ENCODE data around the gene GIPC1. TPM values are rescaled to one million over a fixed set of nuclear protein-coding genes. Genes with fewer than 3 reads are reported as not detected.
"Not testable (repeated sequence)": the region's sequence is repeated elsewhere in the genome, so short reads cannot be mapped to it uniquely, and the experiment has no call there.

The GIPC1 gene
- total RNA-seq, 1 donor from 2014 or later: 39.1 TPM

GRCh38 chr19:14519245-14519859 lies 23.4 kb upstream of the GIPC1 start:
- DNase-seq (ENCODE audit: low spot score in 2 of 2) (no peak), FAIRE-seq (no peak)

GRCh38 chr19:14517840-14518505 lies 22.0 kb upstream of the GIPC1 start, which contains the start of gene DNAJB1:
TSS of gene DNAJB1 (minus strand) at chr19:14518397. CDS start at chr19:14518349, 48 bp downstream.
- DNase-seq (ENCODE audit: low spot score in 2 of 2) (peak; percentile 88 to 98), FAIRE-seq (no peak)

- no peak for FAIRE-seq
- DNase-seq (ENCODE audit: low spot score in 2 of 2): no peak
Measured at GRCh38 chr19:14517446-14517839, 21.5 kb upstream of the GIPC1 start.

GRCh38 chr19:14516746-14517438 lies 21.0 kb upstream of the GIPC1 start:
- DNase-seq (ENCODE audit: low spot score in 2 of 2) (no peak), FAIRE-seq (no peak)

- no peak for DNase-seq (ENCODE audit: low spot score in 2 of 2)
- no peak for FAIRE-seq
Measured at GRCh38 chr19:14516048-14516534, 20.2 kb upstream of the GIPC1 start.

- DNase-seq (ENCODE audit: low spot score in 2 of 2) (no peak), FAIRE-seq (no peak)
Measured at GRCh38 chr19:14515501-14516047, 19.6 kb upstream of the GIPC1 start.

GRCh38 chr19:14514215-14514863 lies 18.4 kb upstream of the GIPC1 start:
- FAIRE-seq: no peak
- DNase-seq (ENCODE audit: low spot score in 2 of 2): no peak

- DNase-seq (ENCODE audit: low spot score in 2 of 2) (no peak), FAIRE-seq (no peak)
Measured at GRCh38 chr19:14512406-14512961, 16.6 kb upstream of the GIPC1 start.

- no peak for FAIRE-seq
- DNase-seq (ENCODE audit: low spot score in 2 of 2): no peak
Measured at GRCh38 chr19:14511229-14511593, 15.3 kb upstream of the GIPC1 start.

- no peak for DNase-seq (ENCODE audit: low spot score in 2 of 2)
- FAIRE-seq: no peak
Measured at GRCh38 chr19:14510311-14511228, 14.6 kb upstream of the GIPC1 start.

GRCh38 chr19:14507704-14508542 lies 12.0 kb upstream of the GIPC1 start:
- FAIRE-seq (no peak), DNase-seq (ENCODE audit: low spot score in 2 of 2) (no peak)

- FAIRE-seq: no peak
Measured at GRCh38 chr19:14505488-14506239, 9.7 kb upstream of the GIPC1 start.

GRCh38 chr19:14504575-14504974 lies 8.6 kb upstream of the GIPC1 start:
- not testable (repeated sequence) for FAIRE-seq

More at GRCh38 chr19:14505488-14506239, 9.7 kb upstream of the GIPC1 start:
- DNase-seq (ENCODE audit: low spot score in 2 of 2): no peak

GRCh38 chr19:14503285-14503684 lies 7.4 kb upstream of the GIPC1 start:
- no peak for DNase-seq (ENCODE audit: low spot score in 2 of 2)
- no peak for FAIRE-seq

More at GRCh38 chr19:14504575-14504974, 8.6 kb upstream of the GIPC1 start:
- not testable (repeated sequence) for DNase-seq (ENCODE audit: low spot score in 2 of 2)

- DNase-seq (ENCODE audit: low spot score in 2 of 2) (no peak), FAIRE-seq (no peak)
Measured at GRCh38 chr19:14502334-14503092, 6.6 kb upstream of the GIPC1 start.

GRCh38 chr19:14497228-14497921 lies 1.4 kb upstream of the GIPC1 start:
- no peak for FAIRE-seq

More at GRCh38 chr19:14497228-14497921, 1.4 kb upstream of the GIPC1 start:
- DNase-seq (ENCODE audit: low spot score in 2 of 2): peak in 1 of 2 donors; percentile 59

Measured in frontal cortex (tissue), 4 donors.